ENCODE data around the gene RASSF5. TPM values are rescaled to one million over a fixed set of nuclear protein-coding genes. Genes with fewer than 3 reads are reported as not detected.

The RASSF5 gene
- total RNA-seq, 1 experiment from 2014 or later, result 1.3 TPM

- Mint-ChIP-seq H3K4me1 (ENCODE audit: low read depth, unreplicated experiment) (no peaks in the 10 kb centered on the region), H3K27me3 (ENCODE audit: insufficient read depth, unreplicated experiment) (no peaks in the 10 kb centered on the region), H3K4me3 (ENCODE audit: unreplicated experiment) (no peak overlapping the region), H3K27ac (ENCODE audit: unreplicated experiment) (no peak overlapping the region), H3K36me3 (ENCODE audit: insufficient read depth, unreplicated experiment) (peaks cover 45% of the 10 kb centered on the region), H3K9me3 (ENCODE audit: unreplicated experiment) (no peaks in the 10 kb centered on the region)
- BruUV-seq (replicated peaks), result no TSS peak
- no peaks in the 10 kb centered on the region for H3K4me1 ChIP-seq
- no peaks in the 10 kb centered on the region for H3K9me3 ChIP-seq
- no peak for DNase-seq
- TF ChIP-seq, protein P1, sequence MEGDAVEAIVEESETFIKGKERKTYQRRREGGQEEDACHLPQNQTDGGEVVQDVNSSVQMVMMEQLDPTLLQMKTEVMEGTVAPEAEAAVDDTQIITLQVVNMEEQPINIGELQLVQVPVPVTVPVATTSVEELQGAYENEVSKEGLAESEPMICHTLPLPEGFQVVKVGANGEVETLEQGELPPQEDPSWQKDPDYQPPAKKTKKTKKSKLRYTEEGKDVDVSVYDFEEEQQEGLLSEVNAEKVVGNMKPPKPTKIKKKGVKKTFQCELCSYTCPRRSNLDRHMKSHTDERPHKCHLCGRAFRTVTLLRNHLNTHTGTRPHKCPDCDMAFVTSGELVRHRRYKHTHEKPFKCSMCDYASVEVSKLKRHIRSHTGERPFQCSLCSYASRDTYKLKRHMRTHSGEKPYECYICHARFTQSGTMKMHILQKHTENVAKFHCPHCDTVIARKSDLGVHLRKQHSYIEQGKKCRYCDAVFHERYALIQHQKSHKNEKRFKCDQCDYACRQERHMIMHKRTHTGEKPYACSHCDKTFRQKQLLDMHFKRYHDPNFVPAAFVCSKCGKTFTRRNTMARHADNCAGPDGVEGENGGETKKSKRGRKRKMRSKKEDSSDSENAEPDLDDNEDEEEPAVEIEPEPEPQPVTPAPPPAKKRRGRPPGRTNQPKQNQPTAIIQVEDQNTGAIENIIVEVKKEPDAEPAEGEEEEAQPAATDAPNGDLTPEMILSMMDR (IDR thresholded peaks at IDR 0.05; ENCODE audit: insufficient read depth in 1 of 2, low read depth in 1 of 2, low read length in 1 of 2, severe bottlenecking in 1 of 2, unreplicated experiment in 1 of 2), result no peak
- POLR2A ChIA-PET, result no interaction called here
- no peaks in the 10 kb centered on the region for H3K27me3 ChIP-seq (replicated peaks; ENCODE audit: control insufficient read depth, insufficient read depth, low read length)
- peaks cover 1% of the 10 kb centered on the region for H3K36me3 ChIP-seq (ENCODE audit: control insufficient read depth, insufficient read depth, low read length)
- no peak overlapping the region for H3K4me3 ChIP-seq (ENCODE audit: low read depth, low read length)
- CTCF ChIA-PET, result no interaction called here
- intact Hi-C loops (cut with micrococcal nuclease; ENCODE audit: unreplicated experiment), result no loop called here
These were observed 88.4 kb downstream of the RASSF5 start for GRCh38 chr1:206595581-206596318.

GRCh38 chr1:206596319-206596666 lies 89.0 kb downstream of the RASSF5 start:
- intact Hi-C loops (cut with micrococcal nuclease; ENCODE audit: unreplicated experiment), result no loop called here
- no peaks in the 10 kb centered on the region for H3K9me3 ChIP-seq
- no peak overlapping the region for H3K27ac Mint-ChIP-seq (ENCODE audit: unreplicated experiment)
- peaks cover 1% of the 10 kb centered on the region for H3K36me3 ChIP-seq (ENCODE audit: control insufficient read depth, insufficient read depth, low read length)
- no peak for DNase-seq
- H3K4me3 ChIP-seq (ENCODE audit: low read depth, low read length), result no peak overlapping the region
- H3K27me3 Mint-ChIP-seq (ENCODE audit: insufficient read depth, unreplicated experiment), result no peaks in the 10 kb centered on the region
- ChIA-PET CTCF (no interaction called here), POLR2A (no interaction called here)
- H3K36me3 Mint-ChIP-seq (ENCODE audit: insufficient read depth, unreplicated experiment), result peaks cover 50% of the 10 kb centered on the region
- H3K27me3 ChIP-seq (replicated peaks; ENCODE audit: control insufficient read depth, insufficient read depth, low read length), result no peaks in the 10 kb centered on the region
- H3K4me3 Mint-ChIP-seq (ENCODE audit: unreplicated experiment), result no peak overlapping the region
- TF ChIP-seq, protein P1 (IDR thresholded peaks at IDR 0.05; ENCODE audit: insufficient read depth in 1 of 2, low read depth in 1 of 2, low read length in 1 of 2, severe bottlenecking in 1 of 2, unreplicated experiment in 1 of 2), result no peak
- H3K9me3 Mint-ChIP-seq (ENCODE audit: unreplicated experiment), result no peaks in the 10 kb centered on the region
- no peaks in the 10 kb centered on the region for H3K4me1 ChIP-seq
- BruUV-seq (replicated peaks), result no TSS peak
- no peaks in the 10 kb centered on the region for H3K4me1 Mint-ChIP-seq (ENCODE audit: low read depth, unreplicated experiment)

GRCh38 chr1:206600527-206600926 lies 93.2 kb downstream of the RASSF5 start:
- Mint-ChIP-seq H3K27me3 (ENCODE audit: insufficient read depth, unreplicated experiment) (no peaks in the 10 kb centered on the region), H3K27ac (ENCODE audit: unreplicated experiment) (no peak overlapping the region), H3K9me3 (ENCODE audit: unreplicated experiment) (no peaks in the 10 kb centered on the region), H3K36me3 (ENCODE audit: insufficient read depth, unreplicated experiment) (peaks cover 35% of the 10 kb centered on the region), H3K4me3 (ENCODE audit: unreplicated experiment) (no peak overlapping the region), H3K4me1 (ENCODE audit: low read depth, unreplicated experiment) (no peaks in the 10 kb centered on the region)
- no TSS peak for BruUV-seq (replicated peaks)
- Histone ChIP-seq H3K4me3 (ENCODE audit: low read depth, low read length) (no peak overlapping the region), H3K4me1 (no peaks in the 10 kb centered on the region), H3K36me3 (ENCODE audit: control insufficient read depth, insufficient read depth, low read length) (peaks cover 1% of the 10 kb centered on the region; the same call in 1 of the 2 replicates), H3K9me3 (no peaks in the 10 kb centered on the region), H3K27me3 (replicated peaks; ENCODE audit: control insufficient read depth, insufficient read depth, low read length) (no peaks in the 10 kb centered on the region)
- TF ChIP-seq, protein P1 (IDR thresholded peaks at IDR 0.05; ENCODE audit: insufficient read depth in 1 of 2, low read depth in 1 of 2, low read length in 1 of 2, severe bottlenecking in 1 of 2, unreplicated experiment in 1 of 2), result no peak
- DNase-seq, result no peak
- ChIA-PET CTCF (no interaction called here), POLR2A (no interaction called here)
- intact Hi-C loops (cut with micrococcal nuclease; ENCODE audit: unreplicated experiment), result no loop called here
